CD4-positive, alpha-beta T cell treated with Interleukin-21 for 1 hour (primary cell): ENCODE data around the gene KRTAP5-3.
A peak's percentile ranks its signal among the peaks of the same experiment; 100 is the strongest.
"Not testable (repeated sequence)": the region's sequence is repeated elsewhere in the genome, so short reads cannot be mapped to it uniquely, and the experiment has no call there.

Experiments
- DNase-seq: peaks from one replicate; pipeline ENCODE4 v3.0.0-alpha.2; 2020

KRTAP5-3 gene

GRCh38 chr11:1607901-1608300 lies 362 bp downstream of the KRTAP5-3 start:
- DNase-seq = not testable (repeated sequence)

GRCh38 chr11:1607156-1607845 lies 962 bp downstream of the KRTAP5-3 start:
- not testable (repeated sequence) for DNase-seq

- DNase-seq = peak; percentile 44
Measured at GRCh38 chr11:1605923-1606322, 2.3 kb downstream of the KRTAP5-3 start.

- DNase-seq = no peak
Measured at GRCh38 chr11:1604711-1605110, 3.6 kb downstream of the KRTAP5-3 start.

- DNase-seq = no peak
Measured at GRCh38 chr11:1604181-1604580, 4.1 kb downstream of the KRTAP5-3 start.

- DNase-seq = no peak
Measured at GRCh38 chr11:1603629-1604028, 4.6 kb downstream of the KRTAP5-3 start.

GRCh38 chr11:1601663-1602062 lies 6.6 kb downstream of the KRTAP5-3 start:
- DNase-seq = not testable (repeated sequence)

- DNase-seq = no peak
Measured at GRCh38 chr11:1600626-1601025, 7.6 kb downstream of the KRTAP5-3 start.

- peak; percentile 38 for DNase-seq
Measured at GRCh38 chr11:1598816-1599215, 9.4 kb downstream of the KRTAP5-3 start.

GRCh38 chr11:1598406-1598805 lies 9.9 kb downstream of the KRTAP5-3 start:
- DNase-seq = not testable (repeated sequence)

GRCh38 chr11:1597994-1598380 lies 10.3 kb downstream of the KRTAP5-3 start, which contains the start of gene KRTAP5-2:
Gene KRTAP5-2 (minus strand): TSS chr11:1598294. CDS start chr11:1598250, 44 bp downstream.
- DNase-seq = no peak

- no peak for DNase-seq
Measured at GRCh38 chr11:1597331-1597993, 10.8 kb downstream of the KRTAP5-3 start.

GRCh38 chr11:1596576-1597121 lies 11.6 kb downstream of the KRTAP5-3 start:
- DNase-seq = not testable (repeated sequence)

GRCh38 chr11:1595994-1596575 lies 12.2 kb downstream of the KRTAP5-3 start:
- not testable (repeated sequence) for DNase-seq

- no peak for DNase-seq
Measured at GRCh38 chr11:1592628-1593027, 15.6 kb downstream of the KRTAP5-3 start.

GRCh38 chr11:1589996-1590395 lies 18.3 kb downstream of the KRTAP5-3 start:
- no peak for DNase-seq

- peak; percentile 59 for DNase-seq
Measured at GRCh38 chr11:1589191-1589963, 18.9 kb downstream of the KRTAP5-3 start.

GRCh38 chr11:1586699-1587098 lies 21.6 kb downstream of the KRTAP5-3 start:
- no peak for DNase-seq

GRCh38 chr11:1584661-1585370 lies 23.4 kb downstream of the KRTAP5-3 start, which contains the start of gene KRTAP5-1:
Gene KRTAP5-1 (minus strand): TSS chr11:1585283. CDS start chr11:1585249, 34 bp downstream.
- not testable (repeated sequence) for DNase-seq

GRCh38 chr11:1582909-1583308 lies 25.4 kb downstream of the KRTAP5-3 start:
- not testable (repeated sequence) for DNase-seq

- no peak for DNase-seq
Measured at GRCh38 chr11:1581976-1582375, 26.3 kb downstream of the KRTAP5-3 start.

- no peak for DNase-seq
Measured at GRCh38 chr11:1576825-1577224, 31.4 kb downstream of the KRTAP5-3 start.
